Activated CD4-positive, alpha-beta T cell treated with anti-CD3 and anti-CD28 coated beads, Interleukin-10, Interleukin-2, amounts not matched to agents 100 ng/mL and 50 ng/mL, durations not matched to agents 16 hours and 8 hours (primary cell): ENCODE results near the gene DMXL1.

Source experiments
- DNase-seq: peaks from one replicate; pipeline ENCODE4 v3.0.0-alpha.2; 2020

DMXL1 gene

DNA sequence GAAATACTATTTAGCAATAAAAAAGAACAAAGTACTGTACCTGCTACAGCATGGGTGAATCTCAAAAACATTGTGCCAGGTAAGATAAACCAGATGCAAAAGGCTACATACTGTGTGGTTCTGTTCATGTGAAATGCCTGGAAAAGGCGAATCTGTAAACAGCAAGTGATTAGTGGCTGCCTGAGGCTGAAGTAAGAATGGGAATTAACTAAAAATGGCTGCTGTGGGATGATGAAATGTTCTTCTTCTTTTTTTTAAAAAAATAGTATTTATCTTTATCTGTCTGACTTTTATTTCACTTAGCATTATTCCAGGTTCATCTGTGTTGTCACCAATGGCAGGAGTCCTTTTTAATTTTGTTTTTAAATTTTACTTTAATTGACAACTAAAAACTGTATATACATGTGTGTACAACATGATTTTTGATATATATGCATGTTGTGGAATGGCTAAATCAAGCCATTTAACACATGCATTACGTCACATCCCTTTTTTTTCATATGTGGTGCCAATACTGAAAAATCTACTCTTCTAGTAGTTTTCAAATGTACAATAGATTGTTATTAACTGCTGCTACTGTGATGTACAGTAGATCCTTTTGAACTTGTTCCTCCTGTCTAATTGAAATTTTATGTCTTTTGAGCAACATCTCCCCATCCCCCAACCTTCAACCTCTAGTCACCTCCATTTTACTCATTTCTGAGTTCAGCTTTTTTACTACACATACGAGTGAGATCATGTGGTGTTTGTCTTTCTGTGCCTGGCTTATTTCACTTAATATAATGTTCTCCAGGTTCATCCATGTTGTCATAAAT, 222.0 kb downstream of the DMXL1 start:
- DNase-seq, result no peak

DNA sequence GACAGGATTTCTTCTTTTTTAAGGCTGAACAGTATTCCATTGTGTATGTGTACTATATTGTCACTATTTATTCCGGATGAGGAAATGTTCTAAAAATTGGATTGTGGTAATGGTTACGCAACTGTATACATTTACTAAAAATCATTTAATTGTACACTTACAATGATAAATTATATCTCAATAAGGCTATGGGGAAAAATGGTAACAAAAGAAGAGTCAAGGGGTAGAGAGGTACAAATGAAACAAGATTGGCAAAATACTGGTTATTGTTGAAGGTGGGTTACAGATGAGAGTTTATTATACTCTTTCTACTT, 222.6 kb downstream of the DMXL1 start:
- no peak for DNase-seq
